ENCODE measurements around the gene SULT1C4. TPM values are rescaled to one million over a fixed set of nuclear protein-coding genes. Genes with fewer than 3 reads are reported as not detected.

Gene SULT1C4
- total RNA-seq, 2 experiments from 2014 or later = not detected

DNA sequence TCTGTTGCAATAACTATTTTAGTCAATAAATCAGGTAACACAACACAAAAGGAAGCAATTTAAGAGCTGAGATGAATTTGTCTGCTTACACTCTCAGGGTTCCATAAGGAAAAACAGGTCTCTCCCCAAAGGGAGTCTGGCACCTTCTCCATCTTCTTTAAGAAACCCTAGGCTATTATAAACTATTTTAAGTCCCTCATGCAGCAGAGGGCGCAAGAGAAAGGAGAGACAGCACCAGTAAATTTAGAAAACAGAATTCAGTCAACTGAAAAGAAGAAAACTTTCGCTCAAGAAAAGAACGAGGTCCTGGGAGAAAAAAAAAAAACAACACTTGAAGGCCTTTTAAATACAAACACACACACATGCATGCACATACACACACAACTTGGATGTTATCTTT, 19.1 kb downstream of the SULT1C4 start:
- ChIA-PET POLR2A (no interaction called here), CTCF (interaction anchor here (1.3 kb wide), 1 partner anchor 9 kb away, joined by 3 read pairs; no protein-coding TSS in a partner anchor)
- peaks cover 23% of the 10 kb centered on the region for H3K9me3 Mint-ChIP-seq
- Histone ChIP-seq H3K4me3 (ENCODE audit: low read length) (no peak overlapping the region), H3K9me3 (ENCODE audit: control insufficient read depth in 1 of 2, insufficient read depth in 1 of 2, low read length in 2 of 2) (peaks cover 27 to 36% of the 10 kb centered on the region in 2 experiments), H3K36me3 (ENCODE audit: insufficient read depth, low read length) (no peaks in the 10 kb centered on the region), H3K27me3 (ENCODE audit: control insufficient read depth in 1 of 2, insufficient read depth in 2 of 2, low read length in 2 of 2) (no peaks in the 10 kb centered on the region), H3K27ac (ENCODE audit: low read depth in 1 of 2, low read length in 2 of 2) (no peak overlapping the region), H3K4me1 (ENCODE audit: insufficient read depth, low read length) (no peaks in the 10 kb centered on the region)
- intact Hi-C loops (cut with DNase I, micrococcal nuclease) = no loop called here
- H3K36me3 Mint-ChIP-seq (ENCODE audit: low read depth) = peaks cover 24% of the 10 kb centered on the region
- H3K27me3 Mint-ChIP-seq = peaks cover 2% of the 10 kb centered on the region
- H3K27ac Mint-ChIP-seq = no peak overlapping the region
- DNase-seq = no peak
- H3K4me1 Mint-ChIP-seq (ENCODE audit: low read depth) = no peaks in the 10 kb centered on the region
- no peak for TF ChIP-seq CTCF (IDR thresholded peaks at IDR 0.05)
- no peak overlapping the region for H3K4me3 Mint-ChIP-seq
- ATAC-seq (ENCODE audit: poor library complexity) = no peak

DNA sequence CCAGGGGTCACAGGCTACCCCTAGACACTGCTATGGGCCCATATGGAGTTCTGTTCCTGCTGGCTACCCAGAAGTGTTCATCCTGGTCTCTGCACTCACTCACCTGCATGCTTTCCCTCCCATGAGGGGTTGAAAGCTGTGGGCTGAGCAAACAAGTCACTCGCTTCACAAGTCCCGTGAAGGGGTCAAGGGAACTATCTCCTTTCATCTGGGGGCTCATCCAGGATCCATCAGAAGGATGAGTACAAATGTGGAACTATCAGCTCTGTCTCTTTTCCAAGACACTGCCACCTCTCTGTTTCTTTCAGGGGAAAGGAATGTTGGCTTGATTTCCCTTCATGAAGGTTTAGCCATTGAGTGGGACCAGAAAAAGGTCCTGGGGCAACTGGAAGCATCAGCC, 21.7 kb downstream of the SULT1C4 start:
- H3K4me3 Mint-ChIP-seq = no peak overlapping the region
- intact Hi-C loops (cut with DNase I, micrococcal nuclease) = no loop called here
- no peak for DNase-seq
- no peak overlapping the region for H3K27ac ChIP-seq (ENCODE audit: low read depth in 1 of 2, low read length in 2 of 2)
- peaks cover 20 to 23% of the 10 kb centered on the region in 2 experiments for H3K9me3 ChIP-seq (ENCODE audit: control insufficient read depth in 1 of 2, insufficient read depth in 1 of 2, low read length in 2 of 2)
- peaks cover 23% of the 10 kb centered on the region for H3K9me3 Mint-ChIP-seq
- POLR2A ChIA-PET = no interaction called here
- no peak for ATAC-seq (ENCODE audit: poor library complexity)
- TF ChIP-seq CTCF (IDR thresholded peaks at IDR 0.05) = no peak
- H3K36me3 Mint-ChIP-seq (ENCODE audit: low read depth) = peaks cover 33% of the 10 kb centered on the region
- CTCF ChIA-PET = no interaction called here
- H3K27me3 Mint-ChIP-seq = peaks cover 15% of the 10 kb centered on the region
- H3K4me1 Mint-ChIP-seq (ENCODE audit: low read depth) = no peaks in the 10 kb centered on the region
- no peaks in the 10 kb centered on the region for H3K4me1 ChIP-seq (ENCODE audit: insufficient read depth, low read length)
- H3K4me3 ChIP-seq (ENCODE audit: low read length) = no peak overlapping the region
- H3K27ac Mint-ChIP-seq = no peak overlapping the region
- no peaks in the 10 kb centered on the region for H3K27me3 ChIP-seq (ENCODE audit: control insufficient read depth in 1 of 2, insufficient read depth in 2 of 2, low read length in 2 of 2)
- H3K36me3 ChIP-seq (ENCODE audit: insufficient read depth, low read length) = no peaks in the 10 kb centered on the region

- no peak for TF ChIP-seq CTCF (IDR thresholded peaks at IDR 0.05)
- DNase-seq (no peak), ATAC-seq (ENCODE audit: poor library complexity) (no peak)
- Histone ChIP-seq H3K27me3 (ENCODE audit: control insufficient read depth in 1 of 2, insufficient read depth in 2 of 2, low read length in 2 of 2) (no peaks in the 10 kb centered on the region), H3K4me3 (ENCODE audit: low read length) (no peak overlapping the region), H3K36me3 (ENCODE audit: insufficient read depth, low read length) (no peaks in the 10 kb centered on the region), H3K27ac (ENCODE audit: low read depth in 1 of 2, low read length in 2 of 2) (no peak overlapping the region), H3K4me1 (ENCODE audit: insufficient read depth, low read length) (no peaks in the 10 kb centered on the region), H3K9me3 (ENCODE audit: control insufficient read depth in 1 of 2, insufficient read depth in 1 of 2, low read length in 2 of 2) (peaks cover 13 to 27% of the 10 kb centered on the region in 2 experiments)
- H3K27ac Mint-ChIP-seq = no peak overlapping the region
- H3K27me3 Mint-ChIP-seq = peaks cover 15% of the 10 kb centered on the region
- peaks cover 32% of the 10 kb centered on the region for H3K36me3 Mint-ChIP-seq (ENCODE audit: low read depth)
- H3K4me3 Mint-ChIP-seq = no peak overlapping the region
- peaks cover 38% of the 10 kb centered on the region for H3K9me3 Mint-ChIP-seq
- intact Hi-C loops (cut with DNase I, micrococcal nuclease) = no loop called here
- H3K4me1 Mint-ChIP-seq (ENCODE audit: low read depth) = no peaks in the 10 kb centered on the region
- ChIA-PET POLR2A (no interaction called here), CTCF (no interaction called here)
These were observed 24.0 kb downstream of the SULT1C4 start for GRCh38 chr2:108401800-108402199.

All from CD4-positive, alpha-beta T cell (primary cell).